Activated B cell treated with CpG ODN at 0.5 μM for 24 hours (primary cell): ENCODE measurements around the gene MZB1. TPM values are rescaled to one million over a fixed set of nuclear protein-coding genes. Genes with fewer than 3 reads are reported as not detected.

ENCODE experiments used
- ATAC-seq: fragments of 200-7000 bp; cut with Tn5 transposase; one replicate; pipeline ENCODE4 v1.10.0; 2021; ENCODE audit warnings: low read depth, mild to moderate bottlenecking, moderate library complexity
- CTCF ChIA-PET: fragments of 350-600 bp; sonication (Branson Sonifier 250); formaldehyde crosslinking; loops from one replicate; lab custom pipeline; 2021; ENCODE audit warnings: antibody characterized with exemption; lab: Charles Lee
- POLR2A ChIA-PET: fragments of 350-600 bp; sonication (Branson Sonifier 250); formaldehyde crosslinking; loops from one replicate; lab custom pipeline; 2021; ENCODE audit warnings: antibody characterized with exemption; lab: Charles Lee
- DNase-seq: peaks from one replicate; pipeline ENCODE4 v3.0.0; 2022
- H3K27ac Mint-ChIP-seq: one replicate; pipeline ENCODE4 v1.8.0; 2020; ENCODE audit warnings: mixed read lengths
- H3K27me3 Mint-ChIP-seq: one replicate; pipeline ENCODE4 v1.8.0; 2021; ENCODE audit warnings: mixed read lengths
- H3K36me3 Mint-ChIP-seq: one replicate; pipeline ENCODE4 v1.8.0; 2021; ENCODE audit warnings: low read depth, mixed read lengths
- H3K4me1 Mint-ChIP-seq: one replicate; pipeline ENCODE4 v1.8.0; 2021; ENCODE audit warnings: mixed read lengths
- H3K4me3 Mint-ChIP-seq: one replicate; pipeline ENCODE4 v1.8.0; 2020; ENCODE audit warnings: mild to moderate bottlenecking, mixed read lengths
- H3K9me3 Mint-ChIP-seq: one replicate; pipeline ENCODE4 v1.8.0; 2020; ENCODE audit warnings: mixed read lengths
- CTCF ChIP-seq: fragments of 200-600 bp; IDR thresholded peaks from one replicate; pipeline ENCODE4 v1.8.0; 2022; ENCODE audit warnings: antibody characterized with exemption, mild to moderate bottlenecking
- intact Hi-C: fragments of 100-400 bp; cut with micrococcal nuclease; formaldehyde crosslinking; loops from one replicate; pipeline ENCODE4 v1.15.1; 2024
- total RNA-seq: library from RNA; stranded (reverse); gene quantifications from 2 replicates; pipeline ENCODE4 v1.2.3, GENCODE V29; 2022

MZB1 gene
- total RNA-seq, 1 donor from 2014 or later: 47.1 TPM

- Mint-ChIP-seq H3K4me1 (peaks cover 63% of the 10 kb centered on the region), H3K27ac (peak overlapping the region; percentile 7), H3K9me3 (no peaks in the 10 kb centered on the region), H3K27me3 (no peaks in the 10 kb centered on the region), H3K4me3 (no peak overlapping the region), H3K36me3 (no peaks in the 10 kb centered on the region)
- POLR2A ChIA-PET: no interaction called here
- ATAC-seq (no peak), DNase-seq (no peak)
- no peak for TF ChIP-seq CTCF
- intact Hi-C loops: no loop called here
- CTCF ChIA-PET: no interaction called here
These were observed 6.9 kb downstream of the MZB1 start for GRCh38 chr5:139382807-139383206.

- Mint-ChIP-seq H3K36me3 (no peaks in the 10 kb centered on the region), H3K4me1 (peaks cover 56% of the 10 kb centered on the region), H3K27me3 (no peaks in the 10 kb centered on the region), H3K27ac (no peak overlapping the region), H3K9me3 (no peaks in the 10 kb centered on the region), H3K4me3 (no peak overlapping the region)
- intact Hi-C loops: no loop called here
- CTCF ChIA-PET: no interaction called here
- POLR2A ChIA-PET: no interaction called here
- ATAC-seq (peak; percentile 35), DNase-seq (no peak)
- no peak for TF ChIP-seq CTCF
These were observed 7.6 kb downstream of the MZB1 start for GRCh38 chr5:139381837-139382761.

- peaks cover 2% of the 10 kb centered on the region for H3K36me3 Mint-ChIP-seq
- no peaks in the 10 kb centered on the region for H3K27me3 Mint-ChIP-seq
- no peak overlapping the region for H3K27ac Mint-ChIP-seq
- ATAC-seq: no peak
- POLR2A ChIA-PET: no interaction called here
- no peak overlapping the region for H3K4me3 Mint-ChIP-seq
- peaks cover 33% of the 10 kb centered on the region for H3K4me1 Mint-ChIP-seq
- CTCF ChIA-PET: no interaction called here
- no peak for TF ChIP-seq CTCF
- no peak for DNase-seq
- intact Hi-C loops: no loop called here
- H3K9me3 Mint-ChIP-seq: no peaks in the 10 kb centered on the region
These were observed 9.9 kb downstream of the MZB1 start for GRCh38 chr5:139379626-139380449.

GRCh38 chr5:139378941-139379361, 10.8 kb downstream of the MZB1 start:
- DNase-seq: no peak
- CTCF ChIA-PET: no interaction called here
- no peak for ATAC-seq
- peaks cover 5% of the 10 kb centered on the region for H3K36me3 Mint-ChIP-seq
- peaks cover 24% of the 10 kb centered on the region for H3K4me1 Mint-ChIP-seq
- intact Hi-C loops: no loop called here
- no peaks in the 10 kb centered on the region for H3K9me3 Mint-ChIP-seq
- no peak overlapping the region for H3K27ac Mint-ChIP-seq
- no peak for TF ChIP-seq CTCF
- H3K4me3 Mint-ChIP-seq: no peak overlapping the region
- no peaks in the 10 kb centered on the region for H3K27me3 Mint-ChIP-seq
- POLR2A ChIA-PET: no interaction called here
